ENCODE measurements around the gene MYH11. TPM values are rescaled to one million over a fixed set of nuclear protein-coding genes. Genes with fewer than 3 reads are reported as not detected.
"Not testable (repeated sequence)": the region's sequence is repeated elsewhere in the genome, so short reads cannot be mapped to it uniquely, and the experiment has no call there.

The MYH11 gene
- total and polyA plus RNA-seq, 5 donors: 70.6 to 420 (median 110) TPM

DNA sequence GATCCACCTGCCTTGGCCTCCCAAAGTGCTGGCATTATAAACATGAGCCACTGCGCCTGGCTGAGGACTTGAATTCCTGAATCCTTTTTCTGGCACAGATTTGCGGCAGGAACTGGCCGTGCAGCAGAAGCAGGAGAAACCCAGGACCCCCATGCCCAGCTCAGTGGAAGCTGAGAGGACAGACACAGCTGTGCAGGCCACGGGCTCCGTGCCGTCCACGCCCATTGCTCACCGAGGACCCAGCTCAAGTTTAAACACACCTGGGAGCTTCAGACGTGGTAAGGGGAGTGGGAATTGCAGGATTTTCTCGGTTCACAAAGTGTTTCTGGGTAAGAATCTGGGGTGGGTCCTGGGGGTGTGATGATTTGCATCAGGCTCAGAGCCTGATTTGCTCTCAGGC lies 165.8 kb downstream of the MYH11 start:
- intact Hi-C loops (cut with DNase I): no loop called here
- H3K27ac ChIP-seq (ENCODE audit: low read length): no peak overlapping the region
- WGBS: 87% methylated on average over 10 of the region's 10 CpGs

DNA sequence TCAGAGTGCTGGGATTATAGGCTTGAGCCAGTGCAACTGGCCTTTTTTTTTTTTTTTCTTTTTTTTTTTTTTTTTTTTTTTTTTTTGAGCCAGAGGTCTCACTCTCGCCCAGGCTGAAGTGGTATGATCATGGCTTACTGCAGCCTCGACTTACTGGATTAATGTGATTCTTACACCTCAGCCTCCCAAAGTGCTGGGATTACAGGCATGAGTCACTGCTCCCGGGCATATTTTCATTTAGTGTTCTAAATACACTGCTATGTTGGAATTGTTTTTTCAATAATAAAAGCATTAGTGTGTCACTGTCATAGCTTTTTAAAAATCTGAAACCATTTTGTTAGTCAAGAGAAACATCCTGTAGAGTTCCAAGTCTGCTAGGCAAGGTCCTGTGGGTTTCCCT lies 166.5 kb downstream of the MYH11 start:
- ATAC-seq (no peak), DNase-seq (no peak)
- Histone ChIP-seq H3K9me3 (ENCODE audit: control insufficient read depth, low read length) (no peaks in the 10 kb centered on the region), H3K4me3 (ENCODE audit: low read length) (no peak overlapping the region), H3K27ac (ENCODE audit: low read length) (no peak overlapping the region), H3K27me3 (ENCODE audit: control insufficient read depth, insufficient read depth) (no peaks in the 10 kb centered on the region), H3K4me1 (ENCODE audit: control insufficient read depth, insufficient read depth, low read length) (no peaks in the 10 kb centered on the region)
- intact Hi-C loops (cut with DNase I): no loop called here
- 92% methylated on average over 3 of the region's 3 CpGs for WGBS

More for the DNA sequence above, 165.8 kb downstream of the MYH11 start:
- DNase-seq (no peak), ATAC-seq (no peak)
- Histone ChIP-seq H3K4me1 (ENCODE audit: control insufficient read depth, insufficient read depth, low read length) (no peaks in the 10 kb centered on the region), H3K4me3 (ENCODE audit: low read length) (no peak overlapping the region), H3K27me3 (ENCODE audit: control insufficient read depth, insufficient read depth) (no peaks in the 10 kb centered on the region), H3K9me3 (ENCODE audit: control insufficient read depth, low read length) (no peaks in the 10 kb centered on the region)

DNA sequence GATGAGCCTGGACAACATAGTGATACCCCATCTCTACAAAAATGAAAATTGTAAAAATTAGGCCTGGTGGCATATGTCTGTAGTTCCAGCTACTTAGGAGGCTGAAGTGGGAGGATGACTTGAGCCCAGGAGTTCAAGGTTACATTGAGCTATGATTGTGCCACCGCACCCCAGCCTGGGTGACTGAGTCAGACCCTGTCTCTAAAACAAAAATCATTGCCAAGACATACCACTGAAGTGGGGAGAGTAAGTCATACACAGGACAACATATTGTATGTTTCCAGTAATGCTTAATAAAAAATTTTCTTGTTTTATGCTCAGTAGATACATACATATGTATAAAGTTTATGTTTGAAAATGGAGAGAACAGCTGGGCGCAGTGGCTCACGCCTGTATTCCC lies 167.5 kb downstream of the MYH11 start:
- no peaks in the 10 kb centered on the region for H3K4me1 ChIP-seq (ENCODE audit: control insufficient read depth, insufficient read depth, low read length)
- H3K9me3 ChIP-seq (ENCODE audit: control insufficient read depth, low read length): no peaks in the 10 kb centered on the region
- H3K4me3 ChIP-seq (ENCODE audit: low read length): no peak overlapping the region
- intact Hi-C loops (cut with DNase I): no loop called here
- DNase-seq (no peak), ATAC-seq (no peak)
- H3K27ac ChIP-seq (ENCODE audit: low read length): no peak overlapping the region
- 98% methylated on average over 3 of the region's 3 CpGs for WGBS
- no peaks in the 10 kb centered on the region for H3K27me3 ChIP-seq (ENCODE audit: control insufficient read depth, insufficient read depth)

DNA sequence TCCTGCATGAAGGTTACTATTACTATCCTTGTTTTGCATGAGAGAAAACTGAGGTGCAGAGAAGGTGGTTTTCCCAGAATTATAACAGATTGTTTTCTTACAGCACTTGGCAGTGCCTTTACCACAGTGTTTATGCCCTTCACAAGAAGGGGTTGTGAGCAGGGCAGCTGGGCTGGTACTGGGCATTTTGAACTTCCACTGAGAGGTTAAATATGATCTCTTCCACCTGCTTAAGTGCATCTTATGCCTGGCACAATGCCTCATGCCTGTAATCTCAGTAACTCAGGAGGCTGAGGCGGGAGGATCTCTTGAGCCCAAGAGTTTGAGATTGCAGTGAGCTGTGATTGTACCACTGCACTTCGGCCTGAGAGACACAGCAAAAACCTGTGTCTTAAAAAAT lies 170.5 kb downstream of the MYH11 start:
- DNase-seq (no peak), ATAC-seq (no peak)
- intact Hi-C loops (cut with DNase I): no loop called here

DNA sequence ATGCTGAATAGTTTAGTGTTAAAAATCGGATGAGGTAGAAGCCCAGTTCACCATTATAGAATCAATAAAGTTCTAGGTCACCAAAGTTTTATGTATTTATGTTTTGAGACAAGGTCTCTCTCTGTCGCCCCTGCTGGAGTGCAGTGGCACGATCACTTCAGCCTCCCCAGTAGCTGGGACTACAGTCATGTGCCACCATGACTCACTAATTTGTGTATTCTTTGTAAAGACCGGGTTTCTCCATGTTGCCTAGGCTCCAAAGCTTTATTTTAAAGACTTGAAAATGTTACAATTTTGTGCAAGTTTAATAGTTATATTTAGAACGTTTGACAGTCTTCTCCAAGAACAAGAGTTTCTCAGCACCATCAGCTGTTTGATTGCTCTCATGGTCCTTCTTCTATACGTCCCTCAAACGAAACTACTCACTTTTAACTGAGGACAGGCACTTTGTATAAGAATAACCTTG lies 174.7 kb downstream of the MYH11 start:
- peak in 1 of 2 donors; percentile 54 for ATAC-seq
- intact Hi-C loops (cut with DNase I): no loop called here
- no peak overlapping the region for H3K27ac ChIP-seq (ENCODE audit: low read length)
- H3K4me1 ChIP-seq (ENCODE audit: control insufficient read depth, insufficient read depth, low read length): no peaks in the 10 kb centered on the region
- no peak overlapping the region for H3K4me3 ChIP-seq (ENCODE audit: low read length)
- no peak for DNase-seq
- 62% methylated on average over 7 of the region's 7 CpGs for WGBS
- H3K27me3 ChIP-seq (ENCODE audit: control insufficient read depth, insufficient read depth): no peaks in the 10 kb centered on the region
- no peaks in the 10 kb centered on the region for H3K9me3 ChIP-seq (ENCODE audit: control insufficient read depth, low read length)

More for the DNA sequence above, 170.5 kb downstream of the MYH11 start:
- Histone ChIP-seq H3K9me3 (ENCODE audit: control insufficient read depth, low read length) (no peaks in the 10 kb centered on the region), H3K27ac (ENCODE audit: low read length) (no peak overlapping the region), H3K4me3 (ENCODE audit: low read length) (no peak overlapping the region), H3K4me1 (ENCODE audit: control insufficient read depth, insufficient read depth, low read length) (no peaks in the 10 kb centered on the region), H3K27me3 (ENCODE audit: control insufficient read depth, insufficient read depth) (no peaks in the 10 kb centered on the region)
- 93% methylated on average over 2 of the region's 2 CpGs for WGBS

DNA sequence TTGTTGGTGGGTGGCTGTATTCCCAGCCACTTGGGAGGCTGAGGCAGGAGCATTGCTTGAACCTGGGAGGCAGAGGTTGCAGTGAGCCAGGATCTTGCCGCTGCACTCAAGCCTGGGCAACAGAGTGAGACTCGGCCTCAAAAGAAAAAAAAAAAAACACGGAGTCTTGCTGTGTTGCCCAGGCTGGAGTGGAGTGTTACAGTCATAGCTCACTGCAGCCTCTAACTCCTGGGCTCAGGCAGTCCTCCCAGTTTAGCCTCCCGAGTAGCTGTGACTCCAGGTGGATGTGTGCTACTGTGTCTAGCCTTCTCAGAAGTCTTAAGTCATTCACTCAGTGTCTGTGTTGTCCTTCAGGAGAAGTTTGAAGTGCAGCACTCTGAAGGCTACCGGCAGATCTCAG lies 179.4 kb downstream of the MYH11 start:
- intact Hi-C loops (cut with DNase I): no loop called here
- Histone ChIP-seq H3K4me1 (ENCODE audit: control insufficient read depth, insufficient read depth, low read length) (peaks cover 6% of the 10 kb centered on the region), H3K4me3 (ENCODE audit: low read length) (no peak overlapping the region), H3K9me3 (ENCODE audit: control insufficient read depth, low read length) (no peaks in the 10 kb centered on the region), H3K27ac (ENCODE audit: low read length) (no peak overlapping the region), H3K27me3 (ENCODE audit: control insufficient read depth, insufficient read depth) (no peaks in the 10 kb centered on the region)
- ATAC-seq: no peak
- WGBS: 97% methylated on average over 5 of the region's 5 CpGs
- DNase-seq: no peak

DNA sequence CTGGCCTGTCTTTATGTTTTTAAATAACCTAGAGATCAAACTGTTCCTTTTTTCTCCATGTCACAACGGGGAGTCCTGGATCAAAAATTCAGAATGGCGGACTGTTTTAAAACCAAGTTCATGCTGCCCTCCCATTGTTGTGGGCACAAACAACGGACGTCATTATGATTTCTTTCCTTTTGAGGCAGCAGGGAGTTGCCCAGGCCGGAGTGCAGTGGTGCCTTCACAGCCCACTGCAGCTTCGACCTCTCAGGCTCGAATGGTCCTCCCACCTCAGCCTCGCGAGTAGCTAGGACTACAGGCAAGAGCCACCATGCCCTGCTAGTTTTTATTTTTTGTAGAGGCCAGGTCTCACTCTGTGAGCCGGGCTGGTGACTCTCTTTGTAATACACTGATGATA lies 180.3 kb downstream of the MYH11 start:
- Histone ChIP-seq H3K27ac (ENCODE audit: low read length) (no peak overlapping the region), H3K4me1 (ENCODE audit: control insufficient read depth, insufficient read depth, low read length) (peaks cover 6% of the 10 kb centered on the region), H3K4me3 (ENCODE audit: low read length) (no peak overlapping the region), H3K27me3 (ENCODE audit: control insufficient read depth, insufficient read depth) (no peaks in the 10 kb centered on the region), H3K9me3 (ENCODE audit: control insufficient read depth, low read length) (no peaks in the 10 kb centered on the region)
- DNase-seq (no peak), ATAC-seq (no peak)
- intact Hi-C loops (cut with DNase I): no loop called here
- WGBS: 81% methylated on average over 10 of the region's 10 CpGs

DNA sequence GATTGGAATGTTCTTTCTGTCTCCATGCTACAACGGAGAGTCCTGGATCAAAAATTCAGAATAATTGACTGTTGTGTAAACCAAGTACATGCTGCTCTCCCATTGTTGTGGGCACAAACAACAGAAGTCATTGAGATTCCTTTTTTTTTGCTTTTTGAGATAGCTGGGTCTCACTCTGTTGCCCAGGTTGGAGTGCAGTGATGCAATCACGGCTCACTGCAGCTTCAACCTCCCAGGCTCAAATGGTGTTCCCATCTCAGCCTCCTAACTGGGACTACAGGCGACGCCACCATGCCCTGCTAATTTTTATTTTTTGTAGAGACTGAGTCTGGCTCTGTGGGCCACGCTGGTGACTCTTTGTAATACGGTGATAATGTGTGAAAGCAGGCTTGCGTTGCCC lies 182.3 kb downstream of the MYH11 start:
- Histone ChIP-seq H3K9me3 (ENCODE audit: control insufficient read depth, low read length) (no peaks in the 10 kb centered on the region), H3K27me3 (ENCODE audit: control insufficient read depth, insufficient read depth) (no peaks in the 10 kb centered on the region), H3K4me1 (ENCODE audit: control insufficient read depth, insufficient read depth, low read length) (peaks cover 6% of the 10 kb centered on the region), H3K27ac (ENCODE audit: low read length) (no peak overlapping the region), H3K4me3 (ENCODE audit: low read length) (no peak overlapping the region)
- 94% methylated on average over 7 of the region's 7 CpGs for WGBS
- no peak for ATAC-seq
- no peak for DNase-seq
- intact Hi-C loops (cut with DNase I): no loop called here

DNA sequence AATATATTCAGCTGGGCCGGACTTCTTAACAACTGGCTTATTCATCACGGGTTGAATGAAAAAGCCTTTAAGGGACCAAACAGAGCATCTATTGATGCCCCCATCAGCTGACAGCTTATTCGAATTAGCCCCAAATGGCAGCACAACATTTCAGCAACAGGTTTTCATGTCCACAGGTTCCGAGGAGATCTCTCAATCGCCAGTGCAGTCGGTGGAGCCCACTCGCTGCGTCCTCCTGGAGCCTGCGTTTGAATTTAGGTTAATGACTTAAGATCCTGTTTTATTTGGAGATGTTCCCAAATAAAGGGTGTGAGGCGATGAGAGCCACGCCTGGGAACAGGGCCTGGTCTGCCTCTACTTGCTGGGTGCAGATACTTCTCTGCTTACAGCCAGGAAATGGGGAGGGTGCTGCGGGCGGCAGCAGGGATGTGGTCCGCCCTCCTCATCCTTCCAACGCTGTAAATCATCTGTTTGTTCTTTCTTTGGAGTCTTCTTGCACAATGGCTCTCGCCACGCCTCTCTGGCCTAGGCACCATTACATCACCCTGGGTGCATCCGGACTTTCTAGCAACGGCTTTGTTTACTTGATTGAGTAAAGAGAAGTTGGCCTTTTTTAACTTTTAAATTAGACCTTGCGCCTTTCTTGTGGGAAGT lies 184.2 kb downstream of the MYH11 start:
- intact Hi-C loops (cut with DNase I): no loop called here

DNA sequence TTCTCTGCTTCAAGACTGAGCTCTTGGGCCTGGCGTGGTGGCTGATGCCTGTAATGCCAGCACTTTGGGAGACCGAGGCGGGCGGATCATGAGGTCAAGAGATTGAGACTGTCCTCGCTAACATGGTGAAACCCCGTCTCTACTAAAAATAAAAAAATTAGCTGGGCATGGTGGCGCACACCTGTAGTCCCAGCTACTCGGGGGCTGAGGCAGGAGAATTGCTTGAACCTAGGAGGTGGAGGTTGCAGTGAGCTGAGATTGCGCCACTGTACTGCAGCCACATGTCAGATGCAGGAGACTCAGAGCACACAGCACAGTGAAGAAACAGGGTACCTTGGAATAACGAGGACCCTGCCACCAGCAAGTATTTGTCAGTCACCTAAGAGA lies 184.7 kb downstream of the MYH11 start:
- H3K27ac ChIP-seq (ENCODE audit: low read length): peak overlapping the region; percentile 81
- intact Hi-C loops (cut with DNase I); DNase-seq; H3K9me3 ChIP-seq (ENCODE audit: control insufficient read depth, low read length); H3K4me3 ChIP-seq (ENCODE audit: low read length); H3K4me1 ChIP-seq (ENCODE audit: control insufficient read depth, insufficient read depth, low read length); H3K27me3 ChIP-seq (ENCODE audit: control insufficient read depth, insufficient read depth): not testable (repeated sequence)
- 80% methylated on average over 10 of the region's 10 CpGs for WGBS
- peak in 1 of 2 donors; percentile 5 for ATAC-seq

More for the DNA sequence above, 184.2 kb downstream of the MYH11 start:
- WGBS: 18% methylated on average over 20 of the region's 20 CpGs
- no peaks in the 10 kb centered on the region for H3K9me3 ChIP-seq (ENCODE audit: control insufficient read depth, low read length)
- peak overlapping the region; percentile 90 for H3K27ac ChIP-seq (ENCODE audit: low read length)
- DNase-seq (peak; percentile 94 to 97 (median 95)), ATAC-seq (peak; percentile 98 to 99)
- no peak overlapping the region for H3K4me3 ChIP-seq (ENCODE audit: low read length)
- no peaks in the 10 kb centered on the region for H3K27me3 ChIP-seq (ENCODE audit: control insufficient read depth, insufficient read depth)
- peaks cover 6% of the 10 kb centered on the region for H3K4me1 ChIP-seq (ENCODE audit: control insufficient read depth, insufficient read depth, low read length)

DNA sequence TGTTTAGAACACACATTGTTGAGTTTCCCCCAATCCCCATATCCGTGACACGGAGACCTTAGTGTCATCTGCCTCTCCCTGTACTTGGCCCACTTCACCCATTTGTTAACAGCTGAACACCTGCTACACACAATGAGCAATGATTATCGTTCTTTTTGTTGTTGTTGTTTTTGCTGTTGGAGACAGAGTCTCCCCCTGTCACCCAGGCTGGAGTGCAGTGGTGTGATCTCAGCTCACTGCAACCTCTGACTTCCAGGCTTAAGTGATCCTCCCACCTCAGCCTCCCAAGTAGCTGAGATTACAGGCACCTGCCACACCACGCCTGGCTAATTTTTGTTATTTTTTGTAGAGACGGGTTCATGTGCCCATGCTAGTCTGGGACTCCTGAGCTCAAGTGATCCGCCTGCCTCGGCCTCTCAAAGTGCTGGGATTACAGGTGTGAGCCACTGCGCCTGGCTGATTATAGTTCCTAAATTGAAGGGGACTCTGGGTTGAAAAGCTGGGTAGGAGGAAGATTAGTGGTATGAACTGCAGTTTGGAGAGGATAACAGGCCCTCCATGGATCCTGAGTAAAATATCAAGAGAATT lies 185.2 kb downstream of the MYH11 start:
- Histone ChIP-seq H3K9me3 (ENCODE audit: control insufficient read depth, low read length) (no peaks in the 10 kb centered on the region), H3K4me1 (ENCODE audit: control insufficient read depth, insufficient read depth, low read length) (peaks cover 6% of the 10 kb centered on the region), H3K27ac (ENCODE audit: low read length) (peak overlapping the region; percentile 81), H3K4me3 (ENCODE audit: low read length) (no peak overlapping the region), H3K27me3 (ENCODE audit: control insufficient read depth, insufficient read depth) (no peaks in the 10 kb centered on the region)
- intact Hi-C loops (cut with DNase I): no loop called here
- ATAC-seq: no peak
- DNase-seq: no peak
- WGBS: 95% methylated on average over 8 of the region's 8 CpGs
